Nephron progenitor cell (in vitro differentiated cells): ENCODE measurements around the gene SNAPC2.

Experiments used
- DNase-seq: peaks from one replicate; pipeline ENCODE4 v3.0.0; 2021
- H3K27ac Mint-ChIP-seq: 2 replicates; pipeline ENCODE4 v1.8.0; 2021; ENCODE audit warnings: mild to moderate bottlenecking, moderate library complexity, mixed read lengths
- H3K27me3 Mint-ChIP-seq: 2 replicates; pipeline ENCODE4 v1.8.0; 2021; ENCODE audit warnings: mild to moderate bottlenecking, low read depth, mixed read lengths; ENCODE audit not compliant: poor library complexity
- H3K36me3 Mint-ChIP-seq: 2 replicates; pipeline ENCODE4 v1.8.0; 2021; ENCODE audit warnings: low read depth, mixed read lengths
- H3K4me1 Mint-ChIP-seq: 2 replicates; pipeline ENCODE4 v1.8.0; 2021; ENCODE audit warnings: mixed read lengths
- H3K4me3 Mint-ChIP-seq: 2 replicates; pipeline ENCODE4 v1.8.0; 2021; ENCODE audit warnings: mild to moderate bottlenecking, moderate library complexity, mixed read lengths
- H3K9me3 Mint-ChIP-seq: 2 replicates; pipeline ENCODE4 v1.8.0; 2021; ENCODE audit warnings: mild to moderate bottlenecking, moderate library complexity, mixed read lengths
- TF ChIP-seq, protein P1 (sequence below): fragments of 200-600 bp; sonication (generic); IDR thresholded peaks from 2 replicates; pipeline ENCODE4 v1.5.0; 2021; ENCODE audit warnings: antibody characterized with exemption

The SNAPC2 gene

DNA sequence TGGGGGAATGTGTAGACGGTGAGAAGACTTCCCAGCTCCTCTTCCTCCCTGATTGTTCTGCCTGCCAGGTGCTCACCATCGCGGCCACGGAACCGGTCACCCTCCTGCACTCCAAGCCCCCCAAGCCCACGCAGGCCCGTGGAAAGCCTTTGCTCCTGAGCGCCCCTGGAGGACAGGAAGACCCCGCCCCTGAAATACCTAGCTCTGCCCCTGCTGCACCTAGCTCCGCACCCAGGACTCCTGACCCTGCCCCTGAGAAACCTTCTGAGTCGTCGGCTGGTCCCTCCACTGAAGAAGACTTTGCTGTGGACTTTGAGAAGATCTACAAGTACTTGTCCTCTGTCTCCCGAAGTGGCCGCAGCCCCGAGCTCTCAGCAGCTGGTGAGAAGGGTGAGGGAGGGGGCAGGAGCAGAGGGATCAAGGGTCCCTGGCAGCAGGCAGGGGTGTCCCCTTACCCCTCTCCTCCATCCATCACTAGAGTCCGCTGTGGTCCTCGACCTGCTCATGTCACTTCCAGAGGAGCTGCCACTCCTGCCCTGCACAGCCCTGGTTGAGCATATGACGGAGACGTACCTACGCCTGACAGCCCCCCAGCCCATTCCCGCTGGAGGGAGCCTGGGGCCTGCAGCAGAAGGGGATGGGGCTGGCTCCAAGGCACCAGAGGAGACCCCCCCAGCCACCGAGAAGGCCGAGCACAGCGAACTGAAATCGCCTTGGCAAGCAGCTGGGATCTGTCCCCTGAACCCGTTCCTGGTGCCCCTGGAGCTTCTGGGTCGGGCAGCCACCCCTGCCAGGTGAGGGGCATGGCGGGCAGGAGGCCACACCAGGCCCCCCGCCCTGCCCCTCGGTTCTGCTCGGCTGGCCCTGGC, 2.1 kb downstream of the SNAPC2 start:
- H3K36me3 Mint-ChIP-seq = peaks cover 4% of the 10 kb centered on the region
- TF ChIP-seq, protein P1, sequence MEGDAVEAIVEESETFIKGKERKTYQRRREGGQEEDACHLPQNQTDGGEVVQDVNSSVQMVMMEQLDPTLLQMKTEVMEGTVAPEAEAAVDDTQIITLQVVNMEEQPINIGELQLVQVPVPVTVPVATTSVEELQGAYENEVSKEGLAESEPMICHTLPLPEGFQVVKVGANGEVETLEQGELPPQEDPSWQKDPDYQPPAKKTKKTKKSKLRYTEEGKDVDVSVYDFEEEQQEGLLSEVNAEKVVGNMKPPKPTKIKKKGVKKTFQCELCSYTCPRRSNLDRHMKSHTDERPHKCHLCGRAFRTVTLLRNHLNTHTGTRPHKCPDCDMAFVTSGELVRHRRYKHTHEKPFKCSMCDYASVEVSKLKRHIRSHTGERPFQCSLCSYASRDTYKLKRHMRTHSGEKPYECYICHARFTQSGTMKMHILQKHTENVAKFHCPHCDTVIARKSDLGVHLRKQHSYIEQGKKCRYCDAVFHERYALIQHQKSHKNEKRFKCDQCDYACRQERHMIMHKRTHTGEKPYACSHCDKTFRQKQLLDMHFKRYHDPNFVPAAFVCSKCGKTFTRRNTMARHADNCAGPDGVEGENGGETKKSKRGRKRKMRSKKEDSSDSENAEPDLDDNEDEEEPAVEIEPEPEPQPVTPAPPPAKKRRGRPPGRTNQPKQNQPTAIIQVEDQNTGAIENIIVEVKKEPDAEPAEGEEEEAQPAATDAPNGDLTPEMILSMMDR = no peak

DNA sequence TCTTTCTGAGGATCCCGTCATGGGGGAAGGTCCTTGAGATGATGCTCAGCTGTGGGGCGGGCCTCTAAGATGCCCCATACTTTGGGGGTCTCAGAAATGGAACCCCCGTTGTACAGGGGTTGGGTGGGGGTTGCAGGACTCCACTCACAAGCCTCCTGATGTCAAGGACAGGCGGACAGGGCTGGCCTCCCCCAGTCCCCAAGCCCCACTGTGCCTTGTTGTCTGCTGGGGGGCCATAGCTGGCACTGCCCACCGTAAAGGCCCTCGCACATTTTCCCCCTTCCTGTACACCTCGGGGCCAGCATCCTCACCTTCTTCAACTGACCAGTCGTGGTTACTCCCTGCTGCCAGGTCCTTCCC, 2.7 kb downstream of the SNAPC2 start:
- no peaks in the 10 kb centered on the region for H3K9me3 Mint-ChIP-seq
- H3K4me1 Mint-ChIP-seq = peaks cover 39% of the 10 kb centered on the region
- no peak overlapping the region for H3K27ac Mint-ChIP-seq
- DNase-seq = no peak
- H3K27me3 Mint-ChIP-seq = peaks cover 20% of the 10 kb centered on the region
- TF ChIP-seq, protein P1 = no peak
- peaks cover 4% of the 10 kb centered on the region for H3K36me3 Mint-ChIP-seq
- no peak overlapping the region for H3K4me3 Mint-ChIP-seq

More for the DNA sequence above, 2.1 kb downstream of the SNAPC2 start:
- no peak overlapping the region for H3K27ac Mint-ChIP-seq
- no peak overlapping the region for H3K4me3 Mint-ChIP-seq
- DNase-seq = no peak
- H3K27me3 Mint-ChIP-seq = peaks cover 26% of the 10 kb centered on the region
- no peaks in the 10 kb centered on the region for H3K9me3 Mint-ChIP-seq
- H3K4me1 Mint-ChIP-seq = peaks cover 39% of the 10 kb centered on the region

DNA sequence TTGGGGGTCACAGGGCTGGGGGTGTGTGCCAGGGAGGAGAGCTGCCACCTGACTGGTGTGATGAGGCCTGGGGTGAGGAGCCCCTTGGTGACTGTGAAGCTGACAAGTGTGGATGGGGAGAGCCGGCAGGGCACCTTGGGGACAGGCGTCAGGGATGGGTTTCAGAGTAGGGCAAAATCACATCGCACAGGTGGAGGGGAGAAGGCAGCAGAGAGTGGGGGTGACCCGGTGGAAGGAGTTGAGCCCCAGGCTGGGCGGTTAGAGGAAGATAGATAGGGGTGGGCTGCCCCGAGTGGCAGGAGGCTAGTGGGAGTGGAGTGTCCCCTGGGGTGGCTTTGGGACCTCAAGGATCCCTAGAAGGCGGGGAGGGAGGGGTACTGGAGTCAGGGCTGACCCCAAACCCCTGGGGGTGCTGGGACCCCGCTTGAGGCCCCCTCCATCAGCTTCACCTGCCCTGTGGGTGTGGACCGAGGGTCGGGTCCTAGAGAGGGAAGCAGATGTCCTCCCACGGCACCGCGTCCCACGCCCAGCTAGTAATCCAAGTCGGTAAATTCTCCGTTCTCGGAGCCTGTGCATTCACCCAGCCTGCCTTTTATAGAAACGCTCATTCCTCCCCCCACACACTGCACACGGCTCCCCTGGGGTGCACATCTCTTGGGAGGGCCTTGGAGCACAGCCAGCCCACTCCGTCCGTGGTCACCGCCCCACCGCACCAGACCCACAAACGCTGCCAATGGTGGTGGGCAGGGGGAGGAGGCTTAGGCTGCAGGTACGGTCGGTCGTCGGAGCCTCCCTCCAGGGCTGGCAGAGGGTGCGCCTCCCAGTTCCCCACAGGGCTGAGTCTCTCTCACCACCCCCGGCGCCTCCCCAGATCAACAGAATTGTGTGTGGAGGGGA, 3.4 kb downstream of the SNAPC2 start:
- Mint-ChIP-seq H3K4me3 (no peak overlapping the region), H3K27me3 (peaks cover 13% of the 10 kb centered on the region), H3K4me1 (peaks cover 40% of the 10 kb centered on the region), H3K36me3 (peaks cover 4% of the 10 kb centered on the region), H3K9me3 (no peaks in the 10 kb centered on the region), H3K27ac (peak overlapping the region; percentile 54)
- TF ChIP-seq, protein P1 = no peak
- DNase-seq = no peak

DNA sequence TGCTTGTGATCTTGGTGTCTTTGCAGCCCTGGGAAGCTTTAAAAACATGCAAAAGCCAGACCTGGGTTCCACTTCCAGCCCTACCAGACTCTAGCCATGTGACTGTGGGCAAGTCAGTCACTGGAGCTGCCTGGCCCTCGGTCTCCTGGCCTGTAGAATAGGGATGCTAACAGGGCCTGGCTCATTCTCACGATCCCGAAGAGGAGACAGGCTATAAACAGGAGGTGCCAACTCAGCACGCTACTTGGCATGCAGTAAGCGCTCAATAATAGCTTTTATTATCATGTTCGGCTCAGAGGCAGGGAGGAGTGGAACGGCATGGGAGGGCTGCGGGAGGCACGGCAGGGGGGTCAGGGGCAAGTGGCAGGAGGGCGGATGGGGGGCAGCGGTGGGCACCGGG, 4.1 kb downstream of the SNAPC2 start:
- Mint-ChIP-seq H3K27me3 (peaks cover 6% of the 10 kb centered on the region), H3K4me3 (peak overlapping the region; percentile 67), H3K4me1 (peaks cover 47% of the 10 kb centered on the region), H3K36me3 (peaks cover 4% of the 10 kb centered on the region), H3K9me3 (no peaks in the 10 kb centered on the region), H3K27ac (no peak overlapping the region)
- TF ChIP-seq, protein P1 = no peak
- DNase-seq = no peak

DNA sequence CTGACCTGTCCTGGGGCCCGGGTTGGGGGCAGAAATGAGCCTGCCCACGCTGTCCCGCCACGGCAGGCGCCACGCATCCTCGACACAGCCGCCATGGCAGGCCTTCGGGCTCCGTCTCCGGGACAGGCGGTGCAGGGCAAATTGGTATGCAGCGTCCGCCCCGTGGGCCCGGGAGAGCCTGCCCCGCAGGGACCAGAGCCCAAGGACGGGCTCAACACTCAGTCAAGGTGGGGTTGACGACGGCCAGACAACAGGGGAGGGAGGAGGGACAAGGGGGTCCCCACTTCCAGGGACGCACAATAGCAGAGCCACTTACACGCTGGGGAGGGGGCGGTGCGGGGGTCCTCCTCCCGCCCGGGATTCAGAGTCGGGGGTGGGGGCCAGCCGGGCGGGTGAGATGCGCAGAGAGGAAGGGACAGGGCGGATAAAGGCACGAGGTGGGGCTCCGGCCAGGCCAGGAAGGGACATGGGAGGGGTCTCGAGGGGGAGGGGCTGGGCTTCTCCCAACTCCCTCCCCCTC, 4.6 kb downstream of the SNAPC2 start:
- no peak for DNase-seq
- Mint-ChIP-seq H3K4me3 (peak overlapping the region; percentile 57), H3K27me3 (peaks cover 4% of the 10 kb centered on the region), H3K36me3 (peaks cover 4% of the 10 kb centered on the region), H3K4me1 (peaks cover 46% of the 10 kb centered on the region), H3K27ac (no peak overlapping the region), H3K9me3 (no peaks in the 10 kb centered on the region)
- TF ChIP-seq, protein P1 = no peak
